Measurements from ENCODE around the gene ZNF644.

Gene ZNF644

DNA sequence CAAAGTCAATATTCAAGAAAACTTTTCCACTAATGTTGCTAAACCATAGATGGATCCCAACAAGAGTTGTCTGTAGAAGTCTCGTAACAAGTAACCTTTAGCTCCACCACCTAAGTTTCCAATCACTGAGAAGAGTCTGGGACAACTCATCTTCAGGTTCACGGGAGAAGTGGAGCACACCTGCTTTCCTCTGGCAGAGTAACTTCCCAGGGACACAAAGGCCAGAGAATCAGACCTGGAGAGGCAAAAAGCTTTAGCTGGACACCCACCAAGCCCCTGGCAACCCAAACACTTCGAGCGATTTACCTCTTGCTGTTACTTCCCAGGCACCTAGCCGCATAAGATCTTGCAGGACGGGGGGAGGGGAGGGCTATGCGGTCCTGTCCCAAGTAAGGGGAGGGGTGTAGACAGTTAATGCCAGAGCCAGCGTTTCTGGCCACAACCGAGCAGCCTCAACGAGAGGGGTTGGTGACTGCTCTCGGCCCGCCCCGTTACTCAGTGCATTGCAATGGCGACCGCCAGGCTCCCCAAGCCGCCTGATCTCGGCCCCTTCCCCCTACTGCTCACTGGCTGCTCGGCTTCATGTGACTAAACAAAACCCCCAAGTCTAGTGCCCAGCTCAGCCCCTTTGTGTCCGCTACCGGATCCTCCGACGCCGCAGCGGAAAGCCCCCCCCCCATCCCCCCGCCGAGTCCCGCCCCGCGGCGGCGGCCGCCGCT is 709 bp downstream of the ZNF644 start:
- DNase-seq (ENCODE audit: low spot score) = peak; percentile 60

GRCh38 chr1:91020486-91020885 is 1.3 kb downstream of the ZNF644 start:
- DNase-seq (ENCODE audit: low spot score) = no peak

DNA sequence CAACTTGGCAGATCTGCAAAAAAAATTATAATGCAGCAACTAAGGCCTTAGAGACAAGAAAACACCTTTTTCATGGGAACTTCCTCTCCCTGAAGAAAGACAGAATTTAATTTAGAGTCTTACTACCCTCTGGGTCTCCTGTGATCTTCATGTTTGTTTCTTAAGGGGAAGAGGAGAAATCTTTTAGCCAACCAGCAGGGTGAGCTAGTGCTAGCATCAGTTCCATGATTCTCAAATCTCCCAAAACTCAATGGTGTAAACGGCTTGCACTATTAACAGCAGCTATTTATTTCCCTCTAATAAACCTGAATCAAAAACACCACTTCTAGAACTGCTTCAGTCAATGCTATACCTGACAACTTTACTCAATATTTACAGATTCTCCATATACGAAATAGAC is 3.8 kb downstream of the ZNF644 start:
- DNase-seq (ENCODE audit: low spot score) = no peak

- peak; percentile 47 for DNase-seq (ENCODE audit: low spot score)
Measured at GRCh38 chr1:91015794-91016550, 5.9 kb downstream of the ZNF644 start.

GRCh38 chr1:91015358-91015780 is 6.5 kb downstream of the ZNF644 start:
- no peak for DNase-seq (ENCODE audit: low spot score)

DNA sequence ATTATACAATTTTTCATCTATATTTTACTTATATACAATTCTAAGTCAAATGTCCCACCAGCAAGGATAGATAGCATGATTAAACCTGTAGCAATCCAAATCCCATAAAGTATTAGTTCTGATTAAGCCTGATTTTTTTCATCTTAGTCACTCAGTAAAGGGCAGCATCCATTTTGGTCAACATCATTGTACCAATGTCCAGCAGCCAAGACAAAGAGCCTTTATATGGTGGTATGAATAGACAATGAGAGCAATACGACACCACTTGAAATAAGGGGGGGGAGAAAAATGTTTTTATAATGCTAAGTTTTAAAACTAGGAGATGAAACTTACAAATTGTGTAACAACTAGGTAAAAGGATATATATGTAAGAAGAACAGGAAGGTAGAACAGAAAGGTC is 7.4 kb downstream of the ZNF644 start:
- DNase-seq (ENCODE audit: low spot score) = no peak

GRCh38 chr1:91013302-91013701 is 8.5 kb downstream of the ZNF644 start:
- no peak for DNase-seq (ENCODE audit: low spot score)

DNA sequence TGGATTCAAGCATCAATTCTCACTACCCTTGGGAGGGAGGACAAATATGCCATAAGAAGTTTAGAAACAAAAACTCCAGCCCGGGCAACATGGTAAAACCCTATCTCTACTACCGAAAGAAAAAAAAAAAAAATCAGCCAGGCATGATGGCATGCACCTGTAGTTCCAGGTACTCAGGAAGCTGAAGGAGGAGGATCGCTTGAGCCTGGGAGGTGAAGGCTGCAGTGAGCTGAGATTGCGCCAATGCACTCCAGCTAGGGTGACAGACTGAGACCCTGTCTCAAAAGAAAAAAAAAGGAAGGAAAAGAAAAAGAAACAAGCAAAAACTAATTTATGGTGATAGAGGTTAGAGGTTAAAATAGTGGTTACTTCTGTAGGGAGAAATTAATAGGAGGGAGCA is 9.6 kb downstream of the ZNF644 start:
- DNase-seq (ENCODE audit: low spot score) = no peak

DNA sequence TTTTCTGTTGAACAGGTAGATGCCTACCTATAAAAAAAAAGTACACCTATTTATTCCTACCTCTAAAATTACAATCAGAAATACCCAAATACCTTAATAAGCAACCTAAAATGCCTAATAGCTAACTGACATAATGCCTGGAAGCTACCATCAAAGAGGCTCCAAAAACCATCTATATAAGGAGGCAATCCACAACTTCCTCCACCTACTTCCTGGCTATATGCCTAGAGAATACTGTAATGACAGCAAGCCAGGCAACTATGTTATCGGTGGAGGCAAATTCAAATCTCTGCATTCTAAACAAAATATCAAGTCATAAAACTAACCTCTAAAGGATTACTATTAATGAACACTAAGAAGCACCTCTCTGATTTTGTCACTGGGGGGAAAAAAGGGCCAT is 10.1 kb downstream of the ZNF644 start:
- no peak for DNase-seq (ENCODE audit: low spot score)

DNA sequence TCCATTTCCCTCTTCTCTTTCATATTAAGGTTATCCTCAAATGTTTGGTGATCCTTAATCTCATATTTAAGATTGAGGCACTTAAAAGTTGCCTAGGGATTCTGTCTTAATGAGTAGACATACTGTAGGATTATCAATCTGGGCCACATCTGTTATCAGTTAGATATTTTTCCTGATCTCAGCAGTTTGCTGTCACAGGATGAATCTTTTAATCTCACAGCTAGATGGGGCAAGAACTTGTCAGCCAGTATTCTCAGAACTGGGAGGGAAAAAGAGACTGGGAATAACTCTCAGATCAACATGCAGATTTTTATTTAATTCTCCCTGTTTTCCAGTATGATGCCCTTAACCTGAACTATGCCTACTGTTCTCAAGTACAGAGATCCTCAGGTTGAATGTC is 14.0 kb downstream of the ZNF644 start:
- no peak for DNase-seq (ENCODE audit: low spot score)

DNA sequence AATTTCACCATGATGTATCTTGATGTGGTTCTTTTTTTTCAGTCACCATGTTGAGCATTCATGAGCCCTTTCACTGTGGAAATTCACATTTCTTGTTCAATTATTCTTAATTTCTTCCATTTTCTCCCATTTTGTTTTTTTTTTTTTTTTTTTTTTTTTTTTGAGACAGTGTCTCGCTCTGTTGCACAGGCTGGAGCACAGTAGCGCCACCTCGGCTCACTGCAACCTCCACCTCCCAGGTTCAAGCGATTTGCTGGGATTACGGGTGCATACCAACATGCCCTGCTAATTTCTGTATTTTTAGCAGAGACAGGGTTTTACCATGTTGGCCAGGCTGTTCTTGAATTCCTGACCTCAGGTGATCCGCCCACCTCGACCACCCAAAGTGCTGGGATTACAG is 14.7 kb downstream of the ZNF644 start:
- no peak for DNase-seq (ENCODE audit: low spot score)

GRCh38 chr1:91006113-91006908 is 15.5 kb downstream of the ZNF644 start:
- no peak for DNase-seq (ENCODE audit: low spot score)

GRCh38 chr1:91005285-91005684 is 16.6 kb downstream of the ZNF644 start:
- DNase-seq (ENCODE audit: low spot score) = no peak

DNA sequence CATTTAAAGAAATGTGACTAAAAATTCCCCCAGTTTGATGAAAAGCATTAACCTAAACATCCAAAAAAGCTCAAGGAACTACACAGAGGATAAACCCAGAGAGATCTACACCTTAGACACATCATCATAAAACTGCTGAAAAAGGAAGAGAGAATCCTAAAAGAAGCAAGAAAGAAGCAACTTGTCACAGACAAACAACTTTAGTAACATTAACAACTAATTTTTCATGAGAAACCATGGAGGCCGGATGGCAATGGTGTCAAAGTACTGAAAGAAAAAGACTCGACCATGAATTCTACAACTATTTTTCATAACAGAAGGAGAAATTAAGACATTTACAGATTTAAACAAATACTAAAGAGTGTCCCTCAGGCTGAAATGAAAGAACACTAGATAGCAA is 17.7 kb downstream of the ZNF644 start:
- no peak for DNase-seq (ENCODE audit: low spot score)

GRCh38 chr1:90996742-90997413 is 25.0 kb downstream of the ZNF644 start:
- no peak for DNase-seq (ENCODE audit: low spot score)

DNA sequence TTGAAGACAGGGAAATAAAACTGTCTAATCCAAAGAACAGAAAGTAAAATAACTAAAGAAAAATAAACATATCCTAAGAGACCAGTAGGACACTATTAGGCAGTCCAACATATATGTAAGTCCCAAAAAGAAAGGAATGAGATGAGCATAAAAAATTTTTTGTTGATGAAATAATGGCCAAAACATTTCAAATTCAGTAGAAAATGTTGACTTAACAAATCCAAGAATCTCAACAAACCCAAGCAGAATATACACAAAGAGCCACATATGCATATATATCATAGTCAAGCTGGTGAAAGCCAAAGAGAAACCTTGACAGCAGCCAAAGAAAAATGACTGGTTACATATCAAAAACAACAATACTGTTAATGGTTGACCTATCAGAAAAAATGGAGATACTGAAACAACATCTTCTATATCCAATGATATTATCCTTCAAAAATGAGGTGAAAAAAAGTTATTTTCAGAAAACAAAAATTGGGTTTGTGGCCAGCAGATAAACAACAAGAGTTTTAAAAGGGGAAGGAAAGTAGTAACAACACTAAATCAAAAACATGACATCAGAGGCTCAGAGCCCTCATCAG is 26.4 kb downstream of the ZNF644 start:
- no peak for DNase-seq (ENCODE audit: low spot score)

- no peak for DNase-seq (ENCODE audit: low spot score)
Measured at GRCh38 chr1:90994461-90994860, 27.4 kb downstream of the ZNF644 start.

- DNase-seq (ENCODE audit: low spot score) = no peak
Measured at GRCh38 chr1:90993245-90993644, 28.6 kb downstream of the ZNF644 start.

DNA sequence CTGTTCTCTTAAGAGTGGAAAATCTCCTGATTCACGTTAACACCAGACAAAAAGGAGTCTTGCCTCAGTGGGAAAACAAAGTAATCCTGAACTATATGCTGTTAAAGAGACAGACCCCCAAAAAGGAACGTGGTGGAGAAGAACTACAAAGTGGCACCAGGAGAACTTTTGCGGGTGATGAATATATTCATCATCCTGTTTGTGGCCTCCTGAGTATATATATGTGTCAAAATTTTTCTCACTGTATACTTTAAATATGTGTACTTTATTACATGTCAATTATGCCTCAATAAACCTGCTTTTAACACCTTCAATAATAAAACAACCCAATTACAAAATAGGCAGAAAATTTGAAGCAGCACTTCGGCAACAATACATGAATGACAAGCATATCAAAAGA is 31.1 kb downstream of the ZNF644 start:
- no peak for DNase-seq (ENCODE audit: low spot score)

GRCh38 chr1:90989990-90990389 is 31.8 kb downstream of the ZNF644 start:
- DNase-seq (ENCODE audit: low spot score) = no peak

GRCh38 chr1:90989302-90989701 is 32.5 kb downstream of the ZNF644 start:
- no peak for DNase-seq (ENCODE audit: low spot score)

- no peak for DNase-seq (ENCODE audit: low spot score)
Measured at GRCh38 chr1:90987841-90988240, 34.0 kb downstream of the ZNF644 start.

Data from LoVo (cell line).